Neural progenitor cell (in vitro differentiated cells): ENCODE data around the gene MGAT1. TPM values are rescaled to one million over a fixed set of nuclear protein-coding genes. Genes with fewer than 3 reads are reported as not detected.

Experiments
- DNase-seq: peaks from one replicate; pipeline ENCODE4 v3.0.0-alpha.2; 2016; ENCODE audit warnings: low spot score
- H2AFZ ChIP-seq: fragments of 200-600 bp; sonication (generic); replicated peaks from 2 replicates; pipeline ENCODE4 v1.6.1; 2016; ENCODE audit warnings: antibody characterized with exemption
- H3F3A ChIP-seq: fragments of 200-600 bp; sonication (generic); 2 replicates; pipeline ENCODE4 v1.6.1; 2016; ENCODE audit warnings: antibody characterized with exemption, low read depth
- H3K27ac ChIP-seq: fragments of 200-600 bp; sonication (generic); 2 replicates; pipeline ENCODE4 v1.5.1; 2016; ENCODE audit warnings: mild to moderate bottlenecking
- H3K27me3 ChIP-seq: fragments of 200-600 bp; sonication (generic); 2 replicates; pipeline ENCODE4 v1.6.1; 2016; ENCODE audit warnings: mild to moderate bottlenecking, moderate library complexity
- H3K36me3 ChIP-seq: fragments of 200-600 bp; sonication (generic); 2 replicates; pipeline ENCODE4 v1.5.1; 2016
- H3K4me1 ChIP-seq: fragments of 200-600 bp; sonication (generic); 2 replicates; pipeline ENCODE4 v1.6.1; 2016; ENCODE audit warnings: mixed run types
- H3K4me2 ChIP-seq: fragments of 200-600 bp; sonication (generic); 2 replicates; pipeline ENCODE4 v1.6.1; 2016
- H3K4me3 ChIP-seq: fragments of 200-600 bp; sonication (generic); 2 replicates; pipeline ENCODE4 v1.5.1; 2016
- H3K79me2 ChIP-seq: fragments of 200-600 bp; sonication (generic); 2 replicates; pipeline ENCODE4 v1.6.1; 2016; ENCODE audit warnings: low read depth
- H3K9ac ChIP-seq: fragments of 200-600 bp; sonication (generic); 2 replicates; pipeline ENCODE4 v1.6.1; 2016
- H3K9me3 ChIP-seq: fragments of 200-600 bp; sonication (generic); 2 replicates; pipeline ENCODE4 v1.5.1; 2016; ENCODE audit warnings: low read depth
- H4K20me1 ChIP-seq: fragments of 200-600 bp; sonication (generic); 2 replicates; pipeline ENCODE4 v1.6.1; 2016; ENCODE audit warnings: low read depth
- H3K27ac Mint-ChIP-seq: 3 replicates; pipeline ENCODE4 v1.8.0; 2021; ENCODE audit warnings: mixed read lengths
- H3K27me3 Mint-ChIP-seq: 2 replicates; pipeline ENCODE4 v1.8.0; 2022; ENCODE audit warnings: low read depth, mild to moderate bottlenecking, inconsistent platforms, moderate library complexity, mixed read lengths; ENCODE audit not compliant: insufficient read depth
- H3K36me3 Mint-ChIP-seq: 3 replicates; pipeline ENCODE4 v1.8.0; 2021; ENCODE audit warnings: mixed read lengths
- H3K4me1 Mint-ChIP-seq: 3 replicates; pipeline ENCODE4 v1.8.0; 2021; ENCODE audit warnings: mixed read lengths
- H3K4me3 Mint-ChIP-seq: 3 replicates; pipeline ENCODE4 v1.8.0; 2021; ENCODE audit warnings: mild to moderate bottlenecking, moderate library complexity, mixed read lengths
- H3K9me3 Mint-ChIP-seq: 3 replicates; pipeline ENCODE4 v1.8.0; 2020; ENCODE audit warnings: mixed read lengths
- CTCF ChIP-seq: fragments of 200-600 bp; sonication (generic); IDR thresholded peaks from 2 replicates; pipeline ENCODE4 v1.5.1; 2017; ENCODE audit warnings: antibody characterized with exemption, mild to moderate bottlenecking
- EZH2 ChIP-seq: fragments of 200-600 bp; sonication (generic); IDR thresholded peaks from 2 replicates; pipeline ENCODE4 v1.6.1; 2017; ENCODE audit warnings: antibody characterized with exemption, mild to moderate bottlenecking, moderate library complexity
- EZH2phosphoT487 ChIP-seq: fragments of 200-600 bp; sonication (generic); IDR thresholded peaks from 2 replicates; pipeline ENCODE4 v1.6.1; 2017; ENCODE audit warnings: antibody characterized with exemption
- total RNA-seq: library from RNA; depleted of rRNA; stranded (reverse); fragments of >200 nt; gene quantifications from 2 replicates; pipeline ENCODE4 v1.2.3, GENCODE V29; 2015; ENCODE audit warnings: low replicate concordance

Gene MGAT1
- total RNA-seq, 1 donor from 2014 or later = 31.8 TPM

GRCh38 chr5:180739271-180739670, 63.3 kb downstream of the MGAT1 start:
- Histone ChIP-seq H3K9me3 (no peaks in the 10 kb centered on the region), H3K79me2 (no peaks in the 10 kb centered on the region), H2AFZ (no peak overlapping the region), H4K20me1 (no peaks in the 10 kb centered on the region), H3F3A (no peaks in the 10 kb centered on the region), H3K4me3 (no peak overlapping the region), H3K36me3 (no peaks in the 10 kb centered on the region), H3K27me3 (peaks cover 45% of the 10 kb centered on the region), H3K4me1 (no peaks in the 10 kb centered on the region), H3K4me2 (no peak overlapping the region), H3K9ac (no peak overlapping the region), H3K27ac (no peak overlapping the region)
- no peak for TF ChIP-seq EZH2phosphoT487
- no peak for TF ChIP-seq EZH2
- no peak for TF ChIP-seq CTCF
- no peaks in the 10 kb centered on the region for H3K9me3 Mint-ChIP-seq
- H3K4me1 Mint-ChIP-seq = no peaks in the 10 kb centered on the region
- H3K4me3 Mint-ChIP-seq = no peak overlapping the region
- DNase-seq = no peak
- H3K27me3 Mint-ChIP-seq = peaks cover 3% of the 10 kb centered on the region
- H3K27ac Mint-ChIP-seq = no peak overlapping the region
- no peaks in the 10 kb centered on the region for H3K36me3 Mint-ChIP-seq

GRCh38 chr5:180736536-180736935, 66.1 kb downstream of the MGAT1 start:
- H2AFZ ChIP-seq = no peak overlapping the region
- H3K9ac ChIP-seq = no peak overlapping the region
- Mint-ChIP-seq H3K4me1 (no peaks in the 10 kb centered on the region), H3K4me3 (no peak overlapping the region), H3K36me3 (no peaks in the 10 kb centered on the region), H3K27me3 (peaks cover 3% of the 10 kb centered on the region), H3K9me3 (no peaks in the 10 kb centered on the region), H3K27ac (no peak overlapping the region)
- no peak overlapping the region for H3K4me3 ChIP-seq
- no peaks in the 10 kb centered on the region for H3K79me2 ChIP-seq
- no peaks in the 10 kb centered on the region for H3K9me3 ChIP-seq
- H4K20me1 ChIP-seq = no peaks in the 10 kb centered on the region
- no peak for TF ChIP-seq EZH2
- no peak for TF ChIP-seq EZH2phosphoT487
- no peak for TF ChIP-seq CTCF
- no peaks in the 10 kb centered on the region for H3K4me1 ChIP-seq
- H3K27me3 ChIP-seq = peaks cover 59% of the 10 kb centered on the region
- H3F3A ChIP-seq = no peaks in the 10 kb centered on the region
- no peak for DNase-seq
- H3K4me2 ChIP-seq = no peak overlapping the region
- H3K36me3 ChIP-seq = no peaks in the 10 kb centered on the region
- no peak overlapping the region for H3K27ac ChIP-seq

Other genes with a start within 250 kb of the MGAT1 start
- gene SCGB3A1, start 211.3 kb downstream of the MGAT1 start, total RNA-seq = not detected in 2 replicates
- gene FLT4, start 153.2 kb downstream of the MGAT1 start, total RNA-seq = 2.3 and 13.9 TPM in 2 replicates
- not detected in 2 replicates for gene OR2Y1, start 62.7 kb downstream of the MGAT1 start, total RNA-seq
- 47.2 and 65.4 TPM in 2 replicates for gene ZFP62, start 58.5 kb upstream of the MGAT1 start, total RNA-seq
- 0.22 and 0.34 TPM in 2 replicates for gene BTNL8, start 96.4 kb upstream of the MGAT1 start, total RNA-seq
- gene BTNL3, start 186.0 kb upstream of the MGAT1 start, total RNA-seq = 0.34 TPM in 1 of 2 replicates, not detected in the other
- 0.24 and 0.56 TPM in 2 replicates for gene BTNL9, start 237.5 kb upstream of the MGAT1 start, total RNA-seq